ENCODE data around the gene AICDA.
"Not testable (repeated sequence)": the region's sequence is repeated elsewhere in the genome, so short reads cannot be mapped to it uniquely, and the experiment has no call there.

AICDA gene

DNA sequence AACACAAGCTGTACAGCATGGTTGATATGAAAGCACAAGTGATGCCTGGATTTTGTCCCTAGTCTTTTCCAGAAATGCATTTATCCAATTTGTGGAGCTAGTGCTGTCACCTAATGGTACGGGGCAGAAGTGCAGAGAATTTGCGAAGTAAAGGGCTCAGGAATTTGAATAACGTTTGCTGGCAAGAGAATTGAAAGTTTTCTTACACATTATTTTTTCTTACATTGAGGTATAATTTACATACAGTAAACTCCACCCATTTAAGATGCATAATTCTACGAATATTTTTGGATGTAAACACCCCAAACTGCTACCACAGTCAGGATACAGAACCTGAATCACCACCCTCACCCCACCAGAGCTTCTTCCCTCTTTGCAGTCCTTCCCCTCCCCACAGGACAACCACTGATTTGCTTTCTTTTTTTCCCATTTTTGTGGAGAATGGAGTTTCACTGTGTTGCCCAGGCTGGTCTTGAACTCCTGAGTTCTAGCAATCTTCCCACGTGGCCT, 3.5 kb downstream of the AICDA start:
- DNase-seq = peak; percentile 61

DNA sequence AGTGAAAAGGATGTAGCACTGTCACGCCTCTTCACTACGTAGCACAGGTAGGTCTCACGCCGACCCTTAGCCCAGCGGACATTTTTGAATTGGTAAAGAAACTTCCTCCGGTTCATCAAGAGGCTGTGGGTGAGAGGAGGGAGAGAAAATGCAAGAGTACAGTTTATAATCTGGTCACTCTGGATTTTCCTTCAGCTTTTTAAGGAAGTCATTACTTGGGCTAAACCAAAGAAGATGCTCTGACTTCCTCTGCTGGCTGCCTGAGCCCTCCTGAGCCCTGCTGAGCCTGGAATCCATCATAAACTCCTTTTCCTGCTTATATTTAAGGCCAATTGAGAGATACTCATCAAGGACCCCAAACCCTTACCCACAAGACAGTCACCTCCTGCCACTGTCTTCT, 5.8 kb downstream of the AICDA start:
- DNase-seq = no peak

DNA sequence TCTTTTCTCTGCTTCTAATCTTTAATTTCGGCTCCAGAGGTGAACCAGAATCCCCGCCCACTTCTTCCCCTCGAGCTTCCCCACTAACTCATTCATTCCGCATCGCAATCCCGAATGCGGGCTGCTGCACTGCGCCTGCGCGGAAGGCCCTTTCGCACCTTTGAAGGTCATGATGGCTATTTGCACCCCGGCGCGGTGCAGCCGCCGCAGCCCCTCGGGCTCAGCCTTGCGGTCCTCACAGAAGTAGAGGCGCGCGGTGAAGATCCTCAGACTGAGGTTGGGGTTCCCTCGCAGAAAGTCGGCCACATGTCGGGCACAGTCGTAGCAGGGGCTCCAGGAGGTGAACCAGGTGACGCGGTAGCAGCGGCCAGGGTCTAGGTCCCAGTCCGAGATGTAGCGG, 7.6 kb downstream of the AICDA start:
- DNase-seq = no peak

- no peak for DNase-seq
Observed at GRCh38 chr12:8603856-8604255, 8.8 kb downstream of the AICDA start.

GRCh38 chr12:8603286-8603685, 9.4 kb downstream of the AICDA start:
- no peak for DNase-seq

DNA sequence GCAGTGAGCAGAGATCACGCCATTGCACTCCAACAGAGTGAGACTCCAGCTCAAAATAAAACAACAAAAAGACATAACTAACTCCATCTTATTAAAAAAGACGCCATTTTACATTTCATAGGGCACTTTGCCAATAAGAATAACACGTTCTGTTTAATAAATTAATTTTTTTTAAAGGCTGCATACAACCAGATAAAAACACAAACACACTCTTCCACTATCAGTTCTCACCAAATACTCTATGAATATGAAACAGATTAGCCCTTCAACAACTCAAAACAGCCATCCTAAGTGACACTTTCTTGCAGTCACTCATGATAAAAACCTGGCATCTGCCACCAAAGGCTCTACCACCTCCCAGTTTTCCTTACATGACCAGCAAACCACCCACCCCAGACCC, 16.1 kb downstream of the AICDA start:
- DNase-seq = no peak

DNA sequence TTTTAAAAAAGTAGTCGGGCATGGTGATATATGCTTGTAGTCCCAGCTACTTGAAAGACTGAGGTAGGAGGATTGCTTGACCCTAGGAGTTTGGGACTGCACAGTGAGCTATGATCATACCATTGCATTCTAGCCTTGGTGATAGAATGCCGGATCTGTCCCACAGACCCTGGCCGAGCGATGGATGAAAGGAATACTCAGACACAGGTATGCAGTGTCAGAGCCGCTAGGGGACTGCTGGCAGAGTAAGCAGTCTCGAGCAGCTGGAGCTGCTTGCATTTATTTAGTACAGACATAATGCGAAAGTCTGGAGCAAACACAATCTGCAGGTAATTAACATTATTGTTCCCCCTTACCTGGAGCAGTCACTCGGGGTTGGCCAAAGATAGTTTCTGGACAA, 18.6 kb downstream of the AICDA start:
- no peak for DNase-seq

DNA sequence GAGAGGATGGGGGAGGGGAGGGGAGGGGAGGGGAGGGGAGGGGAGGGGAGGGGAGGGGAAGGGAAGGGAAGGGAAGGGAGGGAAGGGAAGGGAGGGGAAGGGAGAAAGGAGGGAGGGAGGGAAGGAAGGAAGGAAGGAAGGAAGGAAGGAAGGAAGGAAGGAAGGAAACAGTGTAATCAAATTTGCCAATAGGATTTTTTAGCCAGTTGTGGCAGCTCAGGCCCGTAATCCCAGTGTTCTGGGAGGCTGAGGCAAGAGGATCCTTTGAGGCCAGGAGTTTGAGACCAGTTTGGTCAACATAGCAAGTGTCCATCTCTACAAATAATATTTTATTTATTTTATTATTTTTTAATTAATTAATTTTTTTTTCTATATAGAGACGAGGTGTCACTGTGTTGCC, 19.4 kb downstream of the AICDA start:
- no peak for DNase-seq

DNA sequence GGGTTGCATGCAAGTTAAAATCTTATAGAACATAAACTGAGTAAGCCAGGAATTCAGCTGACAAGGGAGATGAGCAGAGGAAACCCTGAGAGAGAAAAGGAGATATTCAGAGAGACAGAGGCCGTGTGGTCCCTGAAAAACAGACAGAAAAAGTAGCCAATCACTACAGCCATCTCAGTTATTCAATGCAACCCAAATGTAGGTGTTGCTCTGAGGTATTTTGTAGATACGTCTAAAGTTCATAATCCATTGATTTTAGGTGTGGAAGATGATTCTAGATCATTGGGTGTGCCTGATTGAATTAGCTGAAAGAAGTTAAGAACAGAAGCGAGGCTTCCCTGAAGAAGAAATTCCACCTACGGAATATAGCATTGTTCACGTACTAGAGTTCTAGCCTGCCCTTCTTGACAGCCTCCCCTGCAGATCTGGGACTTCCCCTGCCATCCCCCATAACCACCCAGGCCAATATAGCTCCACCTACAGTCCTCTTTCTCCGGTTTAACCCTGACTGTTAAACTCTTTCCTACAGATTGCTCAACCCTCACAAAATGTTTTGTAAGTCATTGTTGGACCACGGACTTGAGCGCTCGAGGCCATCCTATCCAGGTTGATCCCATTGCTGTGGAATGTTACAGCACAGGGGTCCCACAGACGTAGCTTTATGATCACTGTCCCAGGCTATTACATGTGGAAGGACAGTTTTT, 21.7 kb downstream of the AICDA start:
- DNase-seq = no peak

- no peak for DNase-seq
Observed at GRCh38 chr12:8589679-8590078, 23.0 kb downstream of the AICDA start.

DNA sequence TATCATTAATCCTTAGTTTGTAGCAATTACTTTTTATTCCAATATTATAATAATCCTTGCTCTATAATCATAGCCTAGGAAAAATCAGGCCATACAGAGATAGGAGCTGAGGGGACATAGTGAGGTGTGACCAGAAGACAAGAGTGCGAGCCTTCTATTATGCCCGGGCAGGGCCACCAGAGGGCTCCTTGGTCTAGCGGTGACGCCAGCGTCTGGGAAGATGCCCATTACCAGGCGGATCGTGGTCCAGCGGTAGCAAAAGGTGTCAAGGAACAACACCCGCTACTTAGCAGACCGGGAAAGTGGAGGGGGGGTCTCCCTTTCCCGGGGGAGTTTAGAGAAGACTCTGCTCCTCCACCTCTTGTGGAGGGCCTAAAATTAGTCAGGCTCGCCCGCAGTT, 28.2 kb downstream of the AICDA start:
- DNase-seq = not testable (repeated sequence)

- no peak for DNase-seq
Observed at GRCh38 chr12:8584004-8584403, 28.7 kb downstream of the AICDA start.

DNA sequence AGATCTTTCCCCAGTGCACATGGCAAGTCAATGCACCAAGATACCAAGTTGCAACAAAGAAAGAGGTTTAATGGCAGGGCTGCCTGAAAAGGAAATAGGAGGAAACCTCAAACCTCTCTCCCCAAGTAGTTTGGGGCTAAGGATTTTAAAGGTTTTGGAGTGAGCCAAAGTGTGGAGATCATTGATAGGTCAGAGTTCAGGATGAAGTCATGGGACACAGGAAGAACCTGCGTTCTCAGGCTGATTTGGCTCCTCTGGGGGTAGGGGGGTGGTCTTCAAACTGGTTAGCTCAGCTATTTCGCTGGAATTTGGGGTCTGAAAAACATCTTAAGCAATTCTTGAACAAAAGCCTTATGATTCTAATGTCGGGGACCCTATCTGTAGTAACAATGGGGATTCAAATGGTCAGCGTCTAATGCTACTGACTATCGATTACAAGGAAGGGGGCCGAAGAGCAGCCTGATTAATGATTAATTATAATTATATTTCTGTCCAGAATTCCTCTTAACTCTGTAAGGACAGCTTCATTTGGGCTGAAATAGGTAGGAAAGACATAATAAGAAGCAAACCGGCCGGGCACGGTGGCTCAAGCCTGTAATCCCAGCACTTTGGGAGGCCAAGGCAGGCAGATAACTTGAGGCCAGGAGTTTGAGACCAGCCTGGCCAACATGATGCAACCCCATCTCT, 31.4 kb downstream of the AICDA start:
- no peak for DNase-seq

DNA sequence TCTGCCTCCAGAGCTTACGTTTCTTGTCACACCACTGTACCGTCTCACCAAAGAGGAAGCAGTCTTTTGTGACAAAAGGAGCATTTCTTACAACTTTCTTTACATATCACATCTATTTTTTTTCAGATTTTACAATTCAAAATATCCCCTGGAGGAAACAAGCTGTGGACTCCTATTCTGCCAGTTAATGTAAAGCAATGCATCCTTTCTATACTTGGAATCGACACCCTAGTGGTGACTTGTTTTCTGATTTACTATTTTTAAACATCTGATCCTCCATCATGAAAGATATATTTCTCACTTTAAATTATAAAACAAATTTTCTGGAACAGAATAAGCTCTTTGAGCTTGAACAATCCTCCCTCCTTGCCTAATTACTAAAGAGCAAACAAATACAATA, 34.8 kb downstream of the AICDA start:
- no peak for DNase-seq

DNA sequence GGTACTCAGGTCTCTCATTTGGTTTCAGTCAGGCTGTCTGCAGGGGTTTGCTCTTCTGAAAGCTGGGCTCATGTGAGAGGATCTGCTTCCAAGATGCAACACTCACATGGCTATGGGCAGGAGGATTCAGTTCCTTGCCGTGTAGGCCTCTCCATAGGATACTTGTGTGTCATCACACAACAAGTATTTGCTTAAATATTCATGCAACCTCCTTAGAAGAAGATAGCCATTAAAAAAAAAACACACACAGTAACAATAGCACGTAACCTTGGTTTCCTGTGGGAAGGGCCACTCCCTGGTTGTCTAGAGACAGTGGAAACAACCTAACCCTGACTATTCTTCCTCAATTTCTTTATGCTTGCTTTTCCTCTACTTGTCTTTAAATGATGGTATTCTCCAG, 40.2 kb downstream of the AICDA start:
- DNase-seq = peak; percentile 9

- no peak for DNase-seq
Observed at GRCh38 chr12:8566525-8566924, 46.1 kb downstream of the AICDA start.

GRCh38 chr12:8566052-8566451, 46.6 kb downstream of the AICDA start:
- DNase-seq = not testable (repeated sequence)

GRCh38 chr12:8564656-8565055, 48.0 kb downstream of the AICDA start:
- no peak for DNase-seq

DNA sequence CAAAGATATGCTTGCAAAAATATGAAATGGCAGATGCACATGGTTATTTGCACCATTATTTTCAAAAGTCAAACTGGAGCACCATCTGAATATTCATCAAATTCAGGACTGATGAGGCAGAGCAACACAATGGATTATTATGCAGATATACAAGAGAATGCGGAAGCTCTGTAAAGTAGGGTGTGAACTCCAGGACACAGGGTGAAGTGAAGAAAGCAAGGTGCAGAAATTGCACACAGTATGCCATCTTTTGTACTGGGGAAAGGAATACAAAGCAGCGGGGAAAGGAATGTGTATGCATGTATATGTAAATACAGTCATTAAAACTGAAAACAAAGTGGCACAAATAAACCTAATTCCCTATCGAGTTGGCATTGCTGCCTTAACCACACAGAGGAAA, 49.3 kb downstream of the AICDA start:
- no peak for DNase-seq

- DNase-seq = no peak
Observed at GRCh38 chr12:8562310-8562709, 50.3 kb downstream of the AICDA start.

DNA sequence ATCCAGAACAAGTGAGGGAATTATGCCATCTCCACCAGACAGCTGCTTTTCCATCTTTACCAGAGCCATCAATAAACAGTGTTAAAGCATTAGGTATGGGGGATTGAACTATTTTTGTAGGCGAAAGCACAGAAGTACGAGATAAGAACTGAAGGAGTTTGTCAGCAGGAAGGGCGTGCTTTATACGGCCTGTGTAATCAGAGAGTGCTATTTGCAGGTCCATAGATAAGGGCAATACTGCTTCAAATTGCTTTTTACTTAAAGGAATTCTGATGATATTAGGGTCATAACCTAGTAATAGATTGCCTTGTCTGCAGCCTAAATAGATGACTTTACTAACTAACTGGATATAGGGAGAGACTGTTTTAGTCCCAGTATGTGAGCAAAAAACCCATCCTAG, 51.6 kb downstream of the AICDA start:
- DNase-seq = no peak

- DNase-seq = peak; percentile 4
Observed at GRCh38 chr12:8559676-8560075, 53.0 kb downstream of the AICDA start.

DNA sequence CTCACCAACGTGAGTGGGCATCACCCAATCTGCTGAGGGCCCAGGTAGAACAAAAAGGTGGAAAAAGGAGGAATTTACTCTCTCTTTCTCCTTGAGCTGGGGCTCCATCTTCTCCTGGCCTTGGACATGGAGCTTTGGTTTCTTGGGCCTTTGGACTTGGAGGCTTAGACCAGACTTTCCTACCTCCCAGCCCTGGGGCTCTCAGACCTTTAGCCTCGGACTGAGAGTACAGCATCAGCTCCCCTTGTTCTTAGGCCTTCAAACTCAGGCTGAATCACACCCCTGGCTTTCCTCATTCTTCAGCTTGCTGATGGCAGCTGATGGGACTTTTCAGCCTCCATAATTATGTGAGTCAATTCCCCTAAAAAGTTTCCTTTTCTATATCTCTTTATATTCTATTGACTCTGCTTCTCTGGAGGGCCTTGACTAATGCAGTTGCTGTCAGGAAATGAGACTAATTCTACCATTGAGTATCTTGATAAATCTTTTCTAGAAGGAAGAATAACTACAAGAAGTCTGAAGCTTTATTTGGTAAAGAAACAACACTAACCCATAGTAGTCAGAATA, 56.0 kb downstream of the AICDA start:
- no peak for DNase-seq
